GM21526 (cell line): ENCODE measurements around the gene PARM1.

Experiments
- ATAC-seq: cut with Tn5 transposase; IDR thresholded peaks from one replicate; pipeline ENCODE4 v1.9.1; 2021; ENCODE audit warnings: moderate library complexity; ENCODE audit not compliant: unreplicated experiment, low FRiP score

Gene PARM1

GRCh38 chr4:75028196-75028854, 95.4 kb downstream of the PARM1 start:
- ATAC-seq, result no peak

GRCh38 chr4:75030028-75030427, 97.1 kb downstream of the PARM1 start:
- ATAC-seq, result no peak

GRCh38 chr4:75030649-75031235, 97.8 kb downstream of the PARM1 start:
- ATAC-seq, result no peak

- no peak for ATAC-seq
Measured at GRCh38 chr4:75031775-75032174, 98.9 kb downstream of the PARM1 start.

GRCh38 chr4:75034523-75034922, 101.6 kb downstream of the PARM1 start:
- no peak for ATAC-seq

- no peak for ATAC-seq
Measured at GRCh38 chr4:75035321-75035720, 102.4 kb downstream of the PARM1 start.

- no peak for ATAC-seq
Measured at GRCh38 chr4:75036046-75036830, 103.3 kb downstream of the PARM1 start.

- ATAC-seq, result no peak
Measured at GRCh38 chr4:75037252-75037651, 104.3 kb downstream of the PARM1 start.

GRCh38 chr4:75038376-75038775, 105.5 kb downstream of the PARM1 start:
- no peak for ATAC-seq

GRCh38 chr4:75040703-75041102, 107.8 kb downstream of the PARM1 start:
- no peak for ATAC-seq

GRCh38 chr4:75042601-75043208, 109.8 kb downstream of the PARM1 start:
- ATAC-seq, result no peak

GRCh38 chr4:75046226-75046625, 113.3 kb downstream of the PARM1 start:
- no peak for ATAC-seq

- no peak for ATAC-seq
Measured at GRCh38 chr4:75046641-75047040, 113.7 kb downstream of the PARM1 start.

- ATAC-seq, result no peak
Measured at GRCh38 chr4:75048208-75048879, 115.4 kb downstream of the PARM1 start.

- no peak for ATAC-seq
Measured at GRCh38 chr4:75051431-75051830, 118.5 kb downstream of the PARM1 start.

GRCh38 chr4:75053352-75053751, 120.4 kb downstream of the PARM1 start:
- no peak for ATAC-seq

- ATAC-seq, result no peak
Measured at GRCh38 chr4:75054078-75054477, 121.2 kb downstream of the PARM1 start.

GRCh38 chr4:75056277-75056676, 123.4 kb downstream of the PARM1 start:
- ATAC-seq, result no peak

GRCh38 chr4:75057369-75057768, 124.5 kb downstream of the PARM1 start:
- ATAC-seq, result no peak

- ATAC-seq, result no peak
Measured at GRCh38 chr4:75058486-75058885, 125.6 kb downstream of the PARM1 start.

GRCh38 chr4:75063433-75063832, 130.5 kb downstream of the PARM1 start:
- ATAC-seq, result no peak
